NCI-H2227 (cell line): ENCODE measurements around the gene CAPZB.
A peak's percentile ranks its signal among the peaks of the same experiment; 100 is the strongest.

Experiments used
- DNase-seq: peaks from one replicate; lab custom pipeline; 2025; ENCODE audit not compliant: unreplicated experiment; lab: John Stamatoyannopoulos, UW

Gene CAPZB

GRCh38 chr1:19410393-19410792 is 74.9 kb downstream of the CAPZB start:
- DNase-seq: no peak

GRCh38 chr1:19409477-19410341 is 75.6 kb downstream of the CAPZB start:
- peak; percentile 7 for DNase-seq

GRCh38 chr1:19407494-19408096 is 77.7 kb downstream of the CAPZB start:
- DNase-seq: no peak

GRCh38 chr1:19406680-19407079 is 78.7 kb downstream of the CAPZB start:
- DNase-seq: no peak

GRCh38 chr1:19405761-19406487 is 79.4 kb downstream of the CAPZB start:
- peak; percentile 93 for DNase-seq

- DNase-seq: peak; percentile 68
These were observed 80.1 kb downstream of the CAPZB start for GRCh38 chr1:19405195-19405760.

GRCh38 chr1:19404748-19405147 is 80.6 kb downstream of the CAPZB start:
- no peak for DNase-seq

GRCh38 chr1:19403256-19403655 is 82.1 kb downstream of the CAPZB start:
- DNase-seq: no peak

GRCh38 chr1:19402031-19402813 is 83.1 kb downstream of the CAPZB start:
- DNase-seq: no peak

- no peak for DNase-seq
These were observed 83.8 kb downstream of the CAPZB start for GRCh38 chr1:19401535-19401889.

GRCh38 chr1:19400875-19401534 is 84.3 kb downstream of the CAPZB start:
- DNase-seq: no peak

- DNase-seq: no peak
These were observed 85.1 kb downstream of the CAPZB start for GRCh38 chr1:19400192-19400611.

GRCh38 chr1:19398309-19398760 is 87.0 kb downstream of the CAPZB start:
- no peak for DNase-seq

GRCh38 chr1:19397217-19397945 is 88.0 kb downstream of the CAPZB start:
- DNase-seq: no peak

- no peak for DNase-seq
These were observed 89.1 kb downstream of the CAPZB start for GRCh38 chr1:19396280-19396679.

- DNase-seq: no peak
These were observed 89.6 kb downstream of the CAPZB start for GRCh38 chr1:19395678-19396192.

GRCh38 chr1:19393046-19393445 is 92.3 kb downstream of the CAPZB start:
- DNase-seq: no peak

GRCh38 chr1:19392221-19392620 is 93.1 kb downstream of the CAPZB start:
- no peak for DNase-seq

GRCh38 chr1:19391596-19391981 is 93.8 kb downstream of the CAPZB start:
- DNase-seq: no peak
